ENCODE results near the gene VSIG8.
"Not testable (repeated sequence)": the region's sequence is repeated elsewhere in the genome, so short reads cannot be mapped to it uniquely, and the experiment has no call there.

The VSIG8 gene

GRCh38 chr1:159862557-159862956, at the start of gene VSIG8:
Gene VSIG8 (minus strand): TSS chr1:159862657. CDS start chr1:159862521, 136 bp downstream.
- DNase-seq, result no peak

GRCh38 chr1:159911326-159912070, 49.0 kb upstream of the VSIG8 start:
- DNase-seq, result no peak

GRCh38 chr1:159908031-159908940, 45.8 kb upstream of the VSIG8 start:
- no peak for DNase-seq

GRCh38 chr1:159906960-159907359, 44.5 kb upstream of the VSIG8 start:
- no peak for DNase-seq

- DNase-seq, result not testable (repeated sequence)
Observed at GRCh38 chr1:159904036-159904435, 41.6 kb upstream of the VSIG8 start.

- DNase-seq, result no peak
Observed at GRCh38 chr1:159902541-159902940, 40.1 kb upstream of the VSIG8 start.

GRCh38 chr1:159900755-159901360, 38.4 kb upstream of the VSIG8 start:
- no peak for DNase-seq

GRCh38 chr1:159900086-159900680, 37.7 kb upstream of the VSIG8 start, which contains the start of gene CFAP45:
Gene CFAP45 (minus strand): TSS chr1:159900165. CDS start chr1:159900098, 67 bp downstream.
- peak; percentile 49 for DNase-seq

- DNase-seq, result not testable (repeated sequence)
Observed at GRCh38 chr1:159899634-159900033, 37.2 kb upstream of the VSIG8 start.

- no peak for DNase-seq
Observed at GRCh38 chr1:159898527-159898926, 36.1 kb upstream of the VSIG8 start.

GRCh38 chr1:159897962-159898361, 35.5 kb upstream of the VSIG8 start:
- DNase-seq, result no peak

- DNase-seq, result no peak
Observed at GRCh38 chr1:159896546-159896930, 34.1 kb upstream of the VSIG8 start.

- no peak for DNase-seq
Observed at GRCh38 chr1:159895836-159896545, 33.5 kb upstream of the VSIG8 start.

- no peak for DNase-seq
Observed at GRCh38 chr1:159895286-159895685, 32.8 kb upstream of the VSIG8 start.

- no peak for DNase-seq
Observed at GRCh38 chr1:159892944-159893343, 30.5 kb upstream of the VSIG8 start.

GRCh38 chr1:159891275-159892157, 29.1 kb upstream of the VSIG8 start:
- DNase-seq, result peak; percentile 79

GRCh38 chr1:159890390-159890789, 27.9 kb upstream of the VSIG8 start:
- no peak for DNase-seq

GRCh38 chr1:159889821-159890252, 27.4 kb upstream of the VSIG8 start:
- DNase-seq, result peak; percentile 27

- no peak for DNase-seq
Observed at GRCh38 chr1:159889202-159889601, 26.7 kb upstream of the VSIG8 start.

GRCh38 chr1:159884296-159884695, 21.8 kb upstream of the VSIG8 start:
- DNase-seq, result no peak

- no peak for DNase-seq
Observed at GRCh38 chr1:159883134-159883533, 20.7 kb upstream of the VSIG8 start.
